Activated CD8-positive, alpha-beta T cell treated with anti-CD3 and anti-CD28 coated beads, Interleukin-2, amount 10 ng/mL, durations not matched to agents 7 days and 5 days (primary cell): ENCODE data around the gene PIP4P1. TPM values are rescaled to one million over a fixed set of nuclear protein-coding genes. Genes with fewer than 3 reads are reported as not detected.

Experiments
- ATAC-seq: fragments of 150-1000 bp; cut with Tn5 transposase; one replicate; pipeline ENCODE4 v1.10.0; 2021; ENCODE audit warnings: moderate library complexity
- CTCF ChIA-PET: fragments of 350-600 bp; sonication (Branson Sonifier 250); formaldehyde crosslinking; loops from one replicate; lab custom pipeline; 2021; ENCODE audit warnings: antibody characterized with exemption; lab: Charles Lee
- POLR2A ChIA-PET: fragments of 350-600 bp; sonication (Branson Sonifier 250); formaldehyde crosslinking; loops from one replicate; lab custom pipeline; 2021; ENCODE audit warnings: antibody characterized with exemption; lab: Charles Lee
- DNase-seq: peaks from one replicate; pipeline ENCODE4 v3.0.0-alpha.2; 2020
- H3K27ac Mint-ChIP-seq: one replicate; pipeline ENCODE4 v1.8.0; 2021; ENCODE audit warnings: mild to moderate bottlenecking, mixed read lengths
- H3K27me3 Mint-ChIP-seq: one replicate; pipeline ENCODE4 v1.8.0; 2021; ENCODE audit warnings: low read depth, mixed read lengths
- H3K36me3 Mint-ChIP-seq: one replicate; pipeline ENCODE4 v1.8.0; 2021; ENCODE audit warnings: low read depth, mixed read lengths
- H3K4me1 Mint-ChIP-seq: one replicate; pipeline ENCODE4 v1.8.0; 2021; ENCODE audit warnings: low read depth, mixed read lengths
- H3K4me3 Mint-ChIP-seq: one replicate; pipeline ENCODE4 v1.8.0; 2021; ENCODE audit warnings: mild to moderate bottlenecking, mixed read lengths
- H3K9me3 Mint-ChIP-seq: one replicate; pipeline ENCODE4 v1.8.0; 2022; ENCODE audit warnings: mixed read lengths; ENCODE audit not compliant: insufficient read depth
- total RNA-seq, 2 experiments: library from RNA; stranded (reverse); gene quantifications; one replicate each; pipeline ENCODE4 v1.2.3, GENCODE V29; 2021

Gene PIP4P1
- total RNA-seq, 2 experiments from 2014 or later = 31.3 to 31.6 TPM

DNA sequence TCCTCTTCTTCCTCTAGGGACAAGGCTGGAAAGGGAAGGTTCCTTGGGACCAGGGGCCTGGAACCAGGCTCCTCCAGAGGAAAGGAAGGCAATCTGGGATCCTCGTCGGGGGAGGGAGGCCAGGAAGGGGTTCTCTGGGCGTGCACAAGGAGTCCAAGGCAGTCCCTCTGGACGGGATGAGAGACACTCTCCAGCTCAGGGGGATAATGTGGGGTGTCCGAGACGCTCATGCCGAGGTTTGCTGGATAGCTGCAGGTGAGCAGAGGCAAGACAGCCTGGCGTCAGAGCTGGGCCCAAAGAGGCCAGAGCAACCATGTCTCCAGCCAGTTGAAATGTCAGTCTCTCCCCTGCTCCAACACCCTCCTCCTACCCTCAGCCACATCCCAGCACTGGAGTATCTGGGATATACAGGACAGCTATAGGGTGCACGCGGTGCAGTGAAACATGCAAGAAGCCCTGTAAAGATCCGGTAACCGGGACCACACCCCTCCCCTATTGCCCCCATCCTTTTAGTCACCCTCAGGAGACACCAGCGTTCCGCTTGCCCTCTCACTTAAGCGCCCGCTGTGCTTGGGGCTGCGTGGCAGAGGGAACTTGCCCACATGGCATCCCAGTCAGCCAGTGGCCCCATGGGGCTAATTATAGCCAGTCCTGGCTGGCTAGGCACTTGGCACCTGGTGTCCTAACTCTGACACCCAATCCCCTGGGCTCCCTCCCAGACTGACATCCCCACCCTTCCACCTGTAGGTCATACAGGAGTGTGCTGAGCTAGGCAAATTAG, 25.5 kb downstream of the PIP4P1 start, which contains the start of gene KLHL33:
Gene KLHL33 (minus strand): TSS at position 585 of the 781 bp plus-strand sequence. CDS start 355 bp downstream, at position 230.
- Mint-ChIP-seq H3K4me1 (peaks cover 10% of the 10 kb centered on the region), H3K27ac (no peak within 1 kb of the TSS), H3K4me3 (no peak within 1 kb of the TSS), H3K27me3 (no peaks in the 10 kb centered on the region), H3K9me3 (no peaks in the 10 kb centered on the region), H3K36me3 (no peaks in the 10 kb centered on the region)
- DNase-seq (no peak), ATAC-seq (no peak)
- POLR2A ChIA-PET = no interaction called here
- CTCF ChIA-PET = interaction anchor here (1.2 kb wide), 1 partner anchor 20 kb away, joined by 4 read pairs; no protein-coding TSS in a partner anchor

DNA sequence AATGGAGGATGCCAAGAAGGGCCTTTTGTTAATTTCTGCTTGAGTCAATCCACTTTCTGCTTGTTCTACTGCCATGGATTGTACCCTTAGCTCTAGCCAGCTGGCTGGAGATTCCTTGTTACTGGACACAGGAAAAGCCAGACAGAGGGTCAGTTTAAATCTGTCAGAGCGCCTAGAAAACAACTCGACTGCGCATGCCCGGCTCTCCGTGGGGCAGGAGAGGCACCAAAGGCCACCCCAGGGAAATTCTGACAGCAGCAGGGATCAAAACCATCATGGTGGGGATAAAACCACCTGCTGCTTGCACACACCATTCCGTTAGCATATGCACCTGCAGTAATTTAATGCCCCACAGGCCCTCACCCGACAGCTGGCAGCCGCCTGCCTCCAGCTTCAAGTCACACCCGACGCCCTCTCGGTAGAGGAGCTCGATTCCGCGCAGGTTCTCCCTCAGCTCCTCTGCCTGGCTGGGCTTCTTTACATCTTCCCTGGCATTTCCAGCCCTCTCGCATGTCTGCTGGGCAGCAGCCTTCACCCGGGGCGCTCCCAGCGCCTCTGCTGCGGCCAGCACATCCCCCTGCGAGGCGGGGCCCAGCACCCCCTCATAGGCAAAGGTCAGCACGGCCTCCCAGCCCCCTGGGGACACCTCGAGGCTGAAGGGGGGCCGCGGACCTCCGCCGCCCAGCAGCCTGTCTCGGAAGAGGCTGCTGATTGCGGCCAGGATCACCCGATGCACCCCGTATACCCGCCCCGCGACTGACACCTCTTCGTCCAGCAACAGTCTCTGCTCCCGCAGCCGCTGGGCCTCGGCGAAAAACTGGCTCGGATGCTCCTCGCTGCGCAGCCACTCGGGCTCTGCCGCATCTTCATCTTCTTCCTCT, 26.3 kb downstream of the PIP4P1 start:
- no peak for DNase-seq
- Mint-ChIP-seq H3K4me3 (no peak overlapping the region), H3K27ac (no peak overlapping the region), H3K36me3 (no peaks in the 10 kb centered on the region), H3K9me3 (no peaks in the 10 kb centered on the region), H3K27me3 (no peaks in the 10 kb centered on the region), H3K4me1 (peaks cover 8% of the 10 kb centered on the region)
- ChIA-PET CTCF (no interaction called here), POLR2A (no interaction called here)
- ATAC-seq = no peak

DNA sequence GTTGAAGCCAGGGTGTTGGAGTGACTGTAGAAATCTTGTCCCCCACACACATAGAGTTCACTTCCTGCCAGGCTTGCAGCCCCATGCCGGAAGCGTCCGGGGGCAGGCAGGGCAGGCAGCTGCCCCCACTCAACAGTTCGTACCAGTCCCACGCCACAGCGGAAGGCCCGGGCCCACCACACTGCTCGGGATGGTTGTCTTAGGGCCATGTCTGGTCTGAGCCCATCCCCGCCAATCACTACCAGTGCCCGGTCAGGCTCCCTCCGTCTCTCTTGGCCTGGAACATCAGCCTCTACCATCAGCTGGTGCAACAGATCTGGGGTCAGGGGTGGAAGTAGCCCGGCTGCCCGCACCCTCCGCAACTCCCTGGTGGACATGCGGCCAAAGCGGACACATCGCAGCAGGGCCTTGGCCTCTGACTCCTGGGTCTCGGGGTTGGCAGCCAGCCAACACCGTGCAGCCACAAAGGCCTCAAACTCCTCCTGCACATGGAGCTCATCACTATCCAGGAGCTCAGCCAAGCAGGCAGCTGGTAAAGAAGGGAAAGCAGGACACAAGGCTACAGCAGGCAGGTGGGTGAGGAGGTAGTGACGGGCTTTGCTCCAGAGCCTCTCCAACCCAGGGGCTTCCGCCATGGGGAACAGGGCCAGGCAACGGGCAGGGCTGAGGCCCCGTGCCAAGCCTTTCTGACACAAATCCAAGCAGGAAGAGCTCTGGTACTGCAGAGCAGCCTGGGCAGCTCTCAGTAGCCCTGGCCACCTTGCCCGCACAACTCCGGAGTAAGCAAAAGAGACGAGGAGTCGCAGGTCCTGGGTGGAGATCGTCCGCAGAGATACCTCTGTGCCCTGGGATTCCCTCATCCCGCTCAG, 31.2 kb downstream of the PIP4P1 start:
- Mint-ChIP-seq H3K36me3 (peaks cover 9% of the 10 kb centered on the region), H3K27ac (peak overlapping the region; percentile 94), H3K27me3 (no peaks in the 10 kb centered on the region), H3K4me1 (peaks cover 42% of the 10 kb centered on the region), H3K9me3 (no peaks in the 10 kb centered on the region), H3K4me3 (peak overlapping the region; percentile 78)
- ChIA-PET CTCF (interaction anchor here (0.8 to 3.8 kb wide), 5 partner anchors 11 to 33 kb away, joined by 3 to 24 read pairs (median 5); partner anchors contain the start of gene PIP4P1), POLR2A (interaction anchor here (0.7 to 3.3 kb wide), 5 partner anchors 11 to 40 kb away, joined by 3 to 22 read pairs (median 10); partner anchors contain the start of genes PIP4P1, PNP and TEP1)
- peak; percentile 51 for ATAC-seq
- DNase-seq = peak; percentile 43

DNA sequence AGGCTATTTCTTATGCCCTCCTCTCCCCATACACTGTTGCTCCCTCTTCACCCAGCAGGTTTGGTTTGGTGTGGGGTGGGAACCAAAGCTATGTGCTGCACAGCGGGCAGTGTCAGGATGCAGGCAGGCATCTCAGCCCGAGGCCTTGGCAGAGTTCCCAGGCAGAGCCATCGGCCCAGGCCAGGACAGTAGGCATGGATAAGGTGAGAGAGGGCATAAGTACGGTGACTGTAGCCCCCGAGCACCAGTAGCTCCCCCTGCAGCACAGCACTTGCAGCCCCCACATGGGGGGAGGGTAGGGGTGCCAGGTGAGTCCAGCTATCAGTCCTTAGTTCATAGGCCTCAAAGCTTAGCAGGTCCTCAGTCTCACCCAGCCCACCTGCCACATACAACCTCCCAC, 32.4 kb downstream of the PIP4P1 start:
- peak overlapping the region; percentile 78 for H3K4me3 Mint-ChIP-seq

DNA sequence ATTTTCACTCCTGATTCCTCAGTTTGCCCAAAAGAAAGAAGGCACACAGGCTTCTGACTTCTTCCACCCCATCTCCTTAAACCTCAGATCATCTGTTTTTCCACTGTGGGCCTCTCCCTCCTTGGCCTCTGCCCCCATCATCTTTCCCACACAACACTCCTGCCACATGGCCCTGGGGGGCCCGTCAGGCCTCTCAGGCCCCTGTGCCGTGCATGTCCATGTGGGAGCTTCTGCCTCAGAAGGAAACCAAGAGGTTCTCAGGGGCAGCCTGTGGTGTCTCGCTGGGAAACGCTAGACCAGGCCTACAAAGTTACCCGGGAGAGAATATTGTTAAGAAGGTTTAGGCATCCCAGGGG, 33.2 kb downstream of the PIP4P1 start:
- peak; percentile 36 for ATAC-seq
- no peak for DNase-seq
- ChIA-PET CTCF (interaction anchor here (1.2 to 3.8 kb wide), 3 partner anchors 13 to 253 kb away, joined by 3 to 24 read pairs (median 4); no protein-coding TSS in a partner anchor), POLR2A (interaction anchor here (1.0 to 3.3 kb wide), 5 partner anchors 10 to 85 kb away, joined by 4 to 22 read pairs (median 10); partner anchors contain the start of genes PARP2, PIP4P1 and TEP1)
- peaks cover 9% of the 10 kb centered on the region for H3K36me3 Mint-ChIP-seq
- H3K4me1 Mint-ChIP-seq = peaks cover 45% of the 10 kb centered on the region
- no peaks in the 10 kb centered on the region for H3K9me3 Mint-ChIP-seq
- no peaks in the 10 kb centered on the region for H3K27me3 Mint-ChIP-seq
- H3K4me3 Mint-ChIP-seq = peak overlapping the region; percentile 78
- peak overlapping the region; percentile 94 for H3K27ac Mint-ChIP-seq

More for the DNA sequence above, 32.4 kb downstream of the PIP4P1 start:
- no peak for DNase-seq
- peak; percentile 19 for ATAC-seq
- Mint-ChIP-seq H3K4me1 (peaks cover 42% of the 10 kb centered on the region), H3K27ac (peak overlapping the region; percentile 94), H3K36me3 (peaks cover 9% of the 10 kb centered on the region), H3K27me3 (no peaks in the 10 kb centered on the region), H3K9me3 (no peaks in the 10 kb centered on the region)
- ChIA-PET POLR2A (interaction anchor here (1.0 to 3.3 kb wide), 7 partner anchors 9 to 86 kb away, joined by 4 to 22 read pairs (median 10); partner anchors contain the start of genes APEX1, OSGEP, PARP2 and PIP4P1), CTCF (interaction anchor here (0.8 to 3.8 kb wide), 5 partner anchors 11 to 252 kb away, joined by 3 to 24 read pairs (median 4); no protein-coding TSS in a partner anchor)

DNA sequence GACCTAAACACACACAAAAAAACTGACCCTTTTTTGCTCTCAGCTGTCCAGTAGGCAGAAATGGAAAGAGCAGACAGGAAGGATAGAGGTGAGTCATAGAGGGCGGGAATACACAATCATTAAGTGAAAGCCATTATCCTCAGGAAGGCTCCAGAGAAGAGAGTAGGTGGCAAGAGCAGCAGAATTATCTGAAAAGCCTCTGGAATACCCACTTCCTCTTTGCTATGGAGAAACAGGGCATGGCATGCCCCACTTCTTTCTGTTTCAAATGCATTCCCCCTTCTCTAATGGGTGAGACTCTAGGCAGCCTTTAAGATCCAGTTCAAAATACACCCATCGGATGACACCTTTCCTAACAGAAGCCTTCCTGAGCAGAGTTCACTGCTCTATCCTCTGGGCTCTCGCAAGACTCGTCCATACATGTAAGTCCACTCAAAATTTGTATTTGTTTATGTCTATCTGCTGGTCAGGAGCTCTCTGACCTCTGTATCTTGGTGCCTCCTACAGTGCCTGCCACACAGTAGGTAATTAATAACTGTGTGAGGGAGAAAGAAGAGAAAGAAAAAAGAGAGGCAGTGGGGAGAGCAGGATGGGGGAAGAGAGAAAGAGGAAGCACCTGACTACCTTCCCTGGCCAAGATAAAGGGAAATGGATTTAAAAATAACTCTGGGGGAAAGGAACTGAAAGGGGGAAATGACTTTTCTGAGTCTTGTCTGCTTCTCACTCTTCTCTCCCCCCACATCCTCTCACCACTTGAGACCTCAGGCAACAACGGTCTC, 33.8 kb downstream of the PIP4P1 start:
- H3K27ac Mint-ChIP-seq = peak overlapping the region; percentile 94
- H3K4me3 Mint-ChIP-seq = peak overlapping the region; percentile 78
- no peaks in the 10 kb centered on the region for H3K27me3 Mint-ChIP-seq
- ChIA-PET CTCF (interaction anchor here (1.8 to 3.8 kb wide), 2 partner anchors 12 to 15 kb away, joined by 4 to 24 read pairs; no protein-coding TSS in a partner anchor), POLR2A (interaction anchor here (1.6 to 3.3 kb wide), 4 partner anchors 11 to 34 kb away, joined by 4 to 22 read pairs (median 12); partner anchors contain the start of genes PIP4P1 and TEP1)
- ATAC-seq (peak; percentile 59), DNase-seq (peak; percentile 48)
- peaks cover 9% of the 10 kb centered on the region for H3K36me3 Mint-ChIP-seq
- H3K4me1 Mint-ChIP-seq = peaks cover 45% of the 10 kb centered on the region
- H3K9me3 Mint-ChIP-seq = no peaks in the 10 kb centered on the region

DNA sequence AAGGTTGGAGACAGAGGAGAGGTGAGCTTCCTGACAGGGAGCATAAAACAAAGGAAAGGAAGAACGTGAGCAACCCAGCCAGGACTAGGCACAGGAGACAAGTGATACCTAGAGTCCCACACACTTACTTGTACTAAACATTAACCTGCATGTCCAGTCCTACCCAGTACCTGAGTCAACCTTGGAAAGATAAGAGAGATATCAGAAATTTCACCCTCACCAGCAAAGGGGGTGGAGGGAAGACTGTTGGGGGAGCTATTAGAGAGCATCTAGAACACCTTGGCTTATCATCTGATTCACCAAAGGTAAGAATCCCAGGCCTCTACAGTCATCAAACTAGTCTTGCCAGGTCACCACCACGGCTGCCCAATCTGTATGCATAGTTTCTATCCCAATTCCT, 36.4 kb downstream of the PIP4P1 start:
- POLR2A ChIA-PET = interaction anchor here (1.0 to 1.2 kb wide), 2 partner anchors 9 to 45 kb away, joined by 3 read pairs; partner anchors contain the start of gene PNP
- CTCF ChIA-PET = interaction anchor here (1.0 to 4.6 kb wide), 2 partner anchors 10 to 45 kb away, joined by 4 to 38 read pairs; no protein-coding TSS in a partner anchor
- H3K4me1 Mint-ChIP-seq = peaks cover 36% of the 10 kb centered on the region

DNA sequence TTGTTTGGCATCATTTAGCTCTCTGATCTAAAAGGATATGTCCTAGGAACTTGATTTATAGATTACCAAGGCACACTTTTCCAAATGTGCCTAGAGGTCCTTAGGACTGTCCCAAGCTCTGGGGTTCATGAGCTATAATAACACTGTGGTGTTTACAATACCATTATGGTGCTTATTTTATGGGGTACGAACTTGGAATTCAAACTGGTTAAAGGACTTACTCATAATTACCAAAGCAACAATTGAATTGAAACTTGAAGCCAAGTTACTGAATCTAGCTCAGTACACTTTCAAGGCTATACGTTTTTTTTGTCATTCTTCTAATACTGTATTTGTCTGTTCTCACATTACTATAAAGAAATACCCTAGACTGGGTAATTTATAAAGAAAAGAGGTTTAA, 38.3 kb downstream of the PIP4P1 start:
- Mint-ChIP-seq H3K27ac (no peak overlapping the region), H3K36me3 (peaks cover 4% of the 10 kb centered on the region), H3K4me1 (peaks cover 16% of the 10 kb centered on the region), H3K9me3 (no peaks in the 10 kb centered on the region), H3K4me3 (no peak overlapping the region), H3K27me3 (no peaks in the 10 kb centered on the region)
- ChIA-PET POLR2A (no interaction called here), CTCF (interaction anchor here (1.3 to 4.6 kb wide), 2 partner anchors 8 to 29 kb away, joined by 3 to 38 read pairs; no protein-coding TSS in a partner anchor)
- DNase-seq = no peak
- ATAC-seq = no peak

More for the DNA sequence above, 36.4 kb downstream of the PIP4P1 start:
- peaks cover 9% of the 10 kb centered on the region for H3K36me3 Mint-ChIP-seq
- ATAC-seq (no peak), DNase-seq (no peak)
- H3K27me3 Mint-ChIP-seq = no peaks in the 10 kb centered on the region
- H3K4me3 Mint-ChIP-seq = no peak overlapping the region
- H3K27ac Mint-ChIP-seq = no peak overlapping the region
- H3K9me3 Mint-ChIP-seq = no peaks in the 10 kb centered on the region

DNA sequence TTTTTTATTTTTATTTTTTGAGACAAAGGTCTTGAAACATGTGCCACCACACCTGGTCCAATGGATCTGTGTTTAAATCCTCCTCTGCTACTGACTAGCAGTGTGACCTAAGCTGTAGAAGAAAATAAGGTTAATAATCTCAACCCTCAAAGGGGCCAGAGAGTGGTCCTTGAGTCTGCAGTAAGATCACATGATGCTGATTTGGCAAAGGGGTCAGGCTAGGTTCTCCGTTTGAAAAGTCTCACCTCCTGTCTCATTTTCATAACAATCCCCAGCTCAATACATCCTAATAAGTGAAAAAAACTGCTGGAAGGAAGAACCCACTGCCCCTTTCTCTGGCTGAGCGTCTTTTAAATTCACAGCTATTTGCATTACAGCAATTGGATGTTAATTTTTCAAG, 40.0 kb downstream of the PIP4P1 start:
- Mint-ChIP-seq H3K4me1 (peaks cover 13% of the 10 kb centered on the region), H3K4me3 (no peak overlapping the region), H3K36me3 (peaks cover 4% of the 10 kb centered on the region), H3K27ac (no peak overlapping the region), H3K9me3 (no peaks in the 10 kb centered on the region), H3K27me3 (no peaks in the 10 kb centered on the region)
- DNase-seq (no peak), ATAC-seq (no peak)
- CTCF ChIA-PET = interaction anchor here (0.7 kb wide), 1 partner anchor 13 kb away, joined by 3 read pairs; no protein-coding TSS in a partner anchor
- POLR2A ChIA-PET = no interaction called here

DNA sequence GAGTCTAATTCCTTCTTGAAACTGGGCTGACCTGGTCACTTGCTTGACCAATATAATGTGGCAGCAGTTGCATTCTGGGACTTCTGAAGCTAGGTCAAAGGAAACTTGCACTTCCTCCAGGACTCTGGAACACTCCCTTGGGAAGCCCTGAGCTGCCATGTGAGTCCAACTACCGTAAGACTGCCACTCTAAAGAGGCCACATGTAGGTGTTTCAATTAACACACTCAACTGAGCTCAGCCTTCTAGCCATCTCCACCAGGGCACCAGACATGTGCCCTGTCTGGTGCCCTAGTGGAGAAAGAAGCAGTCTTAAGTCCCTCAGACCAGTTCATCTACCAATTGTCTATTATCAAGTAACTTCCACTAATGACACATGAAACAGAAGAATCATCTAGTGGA, 41.8 kb downstream of the PIP4P1 start:
- Mint-ChIP-seq H3K4me1 (peaks cover 19% of the 10 kb centered on the region), H3K27me3 (no peaks in the 10 kb centered on the region), H3K36me3 (no peaks in the 10 kb centered on the region), H3K9me3 (no peaks in the 10 kb centered on the region), H3K27ac (no peak overlapping the region), H3K4me3 (no peak overlapping the region)
- ATAC-seq = no peak
- POLR2A ChIA-PET = no interaction called here
- DNase-seq = no peak
- CTCF ChIA-PET = interaction anchor here (0.9 kb wide), 1 partner anchor 29 kb away, joined by 3 read pairs; no protein-coding TSS in a partner anchor
